Right hindlimb (tissue), 1 donor: ENCODE measurements around the gene RASA2.

Experiments used
- DNase-seq: peaks from one replicate; pipeline ENCODE4 v3.0.0-alpha.2; 2018

RASA2 gene

GRCh38 chr3:141539431-141540187, 52.8 kb downstream of the RASA2 start:
- DNase-seq: no peak

- DNase-seq: no peak
Measured at GRCh38 chr3:141540531-141540930, 53.7 kb downstream of the RASA2 start.

- no peak for DNase-seq
Measured at GRCh38 chr3:141542202-141542969, 55.6 kb downstream of the RASA2 start.

- no peak for DNase-seq
Measured at GRCh38 chr3:141542989-141543388, 56.2 kb downstream of the RASA2 start.

- no peak for DNase-seq
Measured at GRCh38 chr3:141544697-141545096, 57.9 kb downstream of the RASA2 start.

- DNase-seq: no peak
Measured at GRCh38 chr3:141546081-141546480, 59.3 kb downstream of the RASA2 start.

GRCh38 chr3:141546586-141546985, 59.8 kb downstream of the RASA2 start:
- no peak for DNase-seq

- no peak for DNase-seq
Measured at GRCh38 chr3:141547791-141548190, 61.0 kb downstream of the RASA2 start.

- DNase-seq: no peak
Measured at GRCh38 chr3:141550926-141551665, 64.3 kb downstream of the RASA2 start.

- DNase-seq: no peak
Measured at GRCh38 chr3:141552440-141552991, 65.7 kb downstream of the RASA2 start.

- no peak for DNase-seq
Measured at GRCh38 chr3:141553055-141553454, 66.2 kb downstream of the RASA2 start.

- no peak for DNase-seq
Measured at GRCh38 chr3:141556034-141556433, 69.2 kb downstream of the RASA2 start.

- no peak for DNase-seq
Measured at GRCh38 chr3:141557961-141558706, 71.3 kb downstream of the RASA2 start.

GRCh38 chr3:141561426-141562034, 74.7 kb downstream of the RASA2 start:
- peak; percentile 21 for DNase-seq

- no peak for DNase-seq
Measured at GRCh38 chr3:141564241-141564640, 77.4 kb downstream of the RASA2 start.

- no peak for DNase-seq
Measured at GRCh38 chr3:141570068-141570467, 83.2 kb downstream of the RASA2 start.

GRCh38 chr3:141575879-141576743, 89.3 kb downstream of the RASA2 start:
- no peak for DNase-seq

- no peak for DNase-seq
Measured at GRCh38 chr3:141576744-141577052, 89.9 kb downstream of the RASA2 start.

- no peak for DNase-seq
Measured at GRCh38 chr3:141578202-141578973, 91.6 kb downstream of the RASA2 start.

- DNase-seq: no peak
Measured at GRCh38 chr3:141594357-141594756, 107.5 kb downstream of the RASA2 start.
